Vagina (tissue), 2 donors: ENCODE data around the gene ZNF735. TPM values are rescaled to one million over a fixed set of nuclear protein-coding genes. Genes with fewer than 3 reads are reported as not detected.
"Not testable (repeated sequence)": the region's sequence is repeated elsewhere in the genome, so short reads cannot be mapped to it uniquely, and the experiment has no call there.

ENCODE experiments used
- DNase-seq, 2 donors: peaks; one replicate each; pipeline ENCODE4 v3.0.0-alpha.2; 2017; ENCODE audit errors: extremely low spot score in 2 of 2
- H3K27ac ChIP-seq: fragments of 200-600 bp; sonication (generic); one replicate; pipeline ENCODE4 v1.5.1; 2019
- H3K27me3 ChIP-seq: fragments of 200-600 bp; sonication (generic); one replicate; pipeline ENCODE4 v1.5.1; 2019
- H3K36me3 ChIP-seq, 2 donors: fragments of 200-600 bp; sonication (generic); one replicate each; pipeline ENCODE4 v1.5.1; 2017 to 2019
- H3K4me1 ChIP-seq: fragments of 200-600 bp; sonication (generic); one replicate; pipeline ENCODE4 v1.5.1; 2019
- H3K4me3 ChIP-seq, 2 donors: fragments of 200-600 bp; sonication (generic); 1 replicate in 1 of 2; 2 replicates in 1 of 2; pipeline ENCODE4 v1.5.1; 2016 to 2019
- H3K9me3 ChIP-seq: fragments of 200-600 bp; sonication (generic); one replicate; pipeline ENCODE4 v1.5.1; 2019
- POLR2A ChIP-seq, 2 donors: fragments of 450-650 bp; IDR thresholded peaks; one replicate each; pipeline ENCODE4 v1.6.1; 2017; ENCODE audit warnings: antibody characterized with exemption in 2 of 2, mild to moderate bottlenecking in 2 of 2, moderate library complexity in 2 of 2
- POLR2AphosphoS5 ChIP-seq, 2 donors: sonication (generic); formaldehyde crosslinking; IDR thresholded peaks; one replicate each; pipeline ENCODE4 v1.9.0; 2017; ENCODE audit warnings: antibody characterized with exemption in 2 of 2, mild to moderate bottlenecking in 2 of 2, low read depth in 1 of 2; ENCODE audit not compliant: insufficient read depth in 1 of 2
- intact Hi-C: fragments of 100-400 bp; cut with DNase I; formaldehyde crosslinking; loops from one replicate; pipeline ENCODE4 v1.15.1; 2023
- total RNA-seq: library from RNA; depleted of rRNA; stranded (reverse); fragments of >200 nt; gene quantifications from one replicate; pipeline ENCODE4 v1.2.3, GENCODE V29; 2016
- TF ChIP-seq, protein P1 (sequence below), 3 experiments: fragments of 450-650 bp in 2 of 3; fragments of 200-600 bp in 1 of 3; sonication (generic) in 1 of 3; IDR thresholded peaks; one replicate each; pipeline ENCODE4 v1.5.1; 2017 to 2019; ENCODE audit warnings: antibody characterized with exemption in 3 of 3, mild to moderate bottlenecking in 2 of 3, moderate library complexity in 2 of 3

Gene ZNF735
- total RNA-seq, 1 donor from 2014 or later: not detected

DNA sequence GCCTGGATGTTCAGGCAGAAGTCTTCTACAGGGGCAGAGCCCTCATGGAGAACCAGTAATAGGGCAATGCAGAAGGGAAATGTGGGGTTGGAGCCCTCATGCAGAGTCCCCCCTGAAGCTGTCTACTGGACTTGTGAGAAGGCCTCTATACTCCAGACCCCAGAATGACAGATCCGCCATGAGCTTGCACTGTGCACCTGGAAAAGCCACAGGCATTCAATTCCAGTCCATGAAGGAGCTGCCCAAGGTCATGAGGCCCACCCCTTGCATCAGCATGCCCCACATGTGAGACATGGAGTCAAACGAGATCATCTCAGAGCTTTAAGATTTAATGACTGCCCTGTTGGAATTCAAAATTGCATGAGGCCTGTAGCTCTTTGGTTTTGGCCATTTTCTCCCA, 16.4 kb downstream of the ZNF735 start:
- no peak overlapping the region for H3K4me3 ChIP-seq
- no peaks in the 10 kb centered on the region for H3K27me3 ChIP-seq
- no peaks in the 10 kb centered on the region for H3K36me3 ChIP-seq
- H3K4me1 ChIP-seq: no peaks in the 10 kb centered on the region
- intact Hi-C loops: no loop called here
- no peak overlapping the region for H3K27ac ChIP-seq
- DNase-seq: peak in 1 of 2 donors; percentile 29
- TF ChIP-seq POLR2AphosphoS5 (IDR thresholded peaks at IDR 0.05; ENCODE audit: insufficient read depth in 1 of 2, low read depth in 1 of 2): no peak
- TF ChIP-seq, protein P1, sequence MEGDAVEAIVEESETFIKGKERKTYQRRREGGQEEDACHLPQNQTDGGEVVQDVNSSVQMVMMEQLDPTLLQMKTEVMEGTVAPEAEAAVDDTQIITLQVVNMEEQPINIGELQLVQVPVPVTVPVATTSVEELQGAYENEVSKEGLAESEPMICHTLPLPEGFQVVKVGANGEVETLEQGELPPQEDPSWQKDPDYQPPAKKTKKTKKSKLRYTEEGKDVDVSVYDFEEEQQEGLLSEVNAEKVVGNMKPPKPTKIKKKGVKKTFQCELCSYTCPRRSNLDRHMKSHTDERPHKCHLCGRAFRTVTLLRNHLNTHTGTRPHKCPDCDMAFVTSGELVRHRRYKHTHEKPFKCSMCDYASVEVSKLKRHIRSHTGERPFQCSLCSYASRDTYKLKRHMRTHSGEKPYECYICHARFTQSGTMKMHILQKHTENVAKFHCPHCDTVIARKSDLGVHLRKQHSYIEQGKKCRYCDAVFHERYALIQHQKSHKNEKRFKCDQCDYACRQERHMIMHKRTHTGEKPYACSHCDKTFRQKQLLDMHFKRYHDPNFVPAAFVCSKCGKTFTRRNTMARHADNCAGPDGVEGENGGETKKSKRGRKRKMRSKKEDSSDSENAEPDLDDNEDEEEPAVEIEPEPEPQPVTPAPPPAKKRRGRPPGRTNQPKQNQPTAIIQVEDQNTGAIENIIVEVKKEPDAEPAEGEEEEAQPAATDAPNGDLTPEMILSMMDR (IDR thresholded peaks at IDR 0.05): no peak
- TF ChIP-seq POLR2A (IDR thresholded peaks at IDR 0.05): no peak
- no peaks in the 10 kb centered on the region for H3K9me3 ChIP-seq

DNA sequence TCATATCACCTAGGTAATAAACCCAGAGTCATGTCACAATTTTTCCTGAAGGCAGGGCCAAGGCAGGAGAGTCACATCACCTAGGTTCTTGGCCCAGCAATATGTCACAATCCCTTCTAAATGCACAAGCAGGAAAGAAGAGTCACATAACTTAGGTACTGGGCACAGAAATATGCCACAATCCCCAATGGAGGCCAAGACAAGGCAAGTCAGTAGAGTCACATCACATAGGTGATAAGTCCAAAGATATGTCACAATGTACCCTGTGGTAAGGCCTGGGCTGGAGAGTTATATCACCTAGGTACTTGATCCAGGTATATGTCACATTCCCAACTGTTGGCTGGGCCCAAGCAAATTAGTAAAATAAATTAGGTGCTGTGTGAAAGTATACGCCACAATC, 21.2 kb downstream of the ZNF735 start, which contains the start of gene ZNF679:
ZNF679 (plus strand) TSS at position 301 of the 400 bp plus-strand sequence. CDS start 20,644 bp downstream, outside the sequence.
- H3K9me3 ChIP-seq, intact Hi-C loops, H3K4me3 ChIP-seq, H3K4me1 ChIP-seq, H3K27ac ChIP-seq, H3K36me3 ChIP-seq, DNase-seq, H3K27me3 ChIP-seq: not testable (repeated sequence)

DNA sequence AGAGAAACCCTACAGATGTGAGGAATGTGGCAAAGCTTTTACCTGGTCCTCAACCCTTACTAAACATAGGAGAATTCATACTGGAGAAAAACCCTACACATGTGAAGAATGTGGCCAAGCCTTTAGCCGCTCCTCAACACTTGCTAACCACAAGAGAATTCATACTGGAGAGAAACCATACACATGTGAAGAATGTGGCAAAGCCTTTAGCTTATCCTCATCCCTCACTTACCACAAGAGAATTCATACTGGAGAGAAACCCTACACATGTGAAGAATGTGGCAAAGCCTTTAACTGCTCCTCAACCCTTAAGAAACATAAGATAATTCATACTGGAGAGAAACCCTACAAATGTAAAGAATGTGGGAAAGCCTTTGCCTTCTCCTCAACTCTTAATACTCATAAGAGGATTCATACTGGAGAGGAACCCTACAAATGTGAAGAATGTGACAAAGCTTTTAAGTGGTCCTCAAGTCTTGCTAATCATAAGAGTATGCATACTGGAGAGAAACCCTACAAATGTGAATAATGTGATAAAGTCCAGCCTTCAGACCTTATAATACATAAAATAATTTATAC, 59.4 kb downstream of the ZNF735 start:
- H3K9me3 ChIP-seq: no peaks in the 10 kb centered on the region
- intact Hi-C loops: no loop called here
- H3K27me3 ChIP-seq: no peaks in the 10 kb centered on the region
- DNase-seq: no peak
- no peak overlapping the region for H3K4me3 ChIP-seq
- no peak overlapping the region for H3K27ac ChIP-seq
- no peaks in the 10 kb centered on the region for H3K36me3 ChIP-seq
- no peak for TF ChIP-seq POLR2A (IDR thresholded peaks at IDR 0.05)
- TF ChIP-seq POLR2AphosphoS5 (IDR thresholded peaks at IDR 0.05; ENCODE audit: insufficient read depth in 1 of 2, low read depth in 1 of 2): no peak
- TF ChIP-seq, protein P1 (IDR thresholded peaks at IDR 0.05): no peak
- H3K4me1 ChIP-seq: no peaks in the 10 kb centered on the region

Other genes starting within 250 kb of the ZNF735 start
- not detected for gene ZNF722, start 208.4 kb upstream of the ZNF735 start, total RNA-seq
- gene ZNF727, start 161.8 kb upstream of the ZNF735 start, total RNA-seq: 5.4 TPM
- not detected for gene ZNF679, start 21.3 kb downstream of the ZNF735 start, total RNA-seq
- gene ZNF736, start 106.8 kb downstream of the ZNF735 start, total RNA-seq: 11.3 TPM